ENCODE measurements around the gene EIF6.

GRCh38 chr20:35252037-35252461 is 32.5 kb downstream of the EIF6 start:
- TF ChIP-seq CTCF (IDR thresholded peaks at IDR 0.05) (no peak), POLR2A (IDR thresholded peaks at IDR 0.05) (no peak)
